Activated CD8-positive, alpha-beta memory T cell treated with anti-CD3 and anti-CD28 coated beads, Interleukin-2, amount 10 ng/mL, durations not matched to agents 7 days and 5 days (primary cell): Measurements from ENCODE around the gene ATP6V0E2. TPM values are rescaled to one million over a fixed set of nuclear protein-coding genes. Genes with fewer than 3 reads are reported as not detected.
"Not testable (repeated sequence)": the region's sequence is repeated elsewhere in the genome, so short reads cannot be mapped to it uniquely, and the experiment has no call there.

Source experiments
- ATAC-seq: fragments of 150-1000 bp; cut with Tn5 transposase; one replicate; pipeline ENCODE4 v1.10.0; 2021; ENCODE audit warnings: moderate library complexity
- CTCF ChIA-PET: fragments of 350-600 bp; sonication (Branson Sonifier 250); formaldehyde crosslinking; loops from one replicate; lab custom pipeline; 2021; ENCODE audit warnings: antibody characterized with exemption; lab: Charles Lee
- DNase-seq: peaks from one replicate; pipeline ENCODE4 v3.0.0-alpha.2; 2020
- H3K27ac Mint-ChIP-seq: one replicate; pipeline ENCODE4 v1.8.0; 2021; ENCODE audit warnings: mild to moderate bottlenecking, mixed read lengths
- H3K27me3 Mint-ChIP-seq: one replicate; pipeline ENCODE4 v1.8.0; 2021; ENCODE audit warnings: mixed read lengths
- H3K36me3 Mint-ChIP-seq: one replicate; pipeline ENCODE4 v1.8.0; 2021; ENCODE audit warnings: mild to moderate bottlenecking, mixed read lengths
- H3K4me1 Mint-ChIP-seq: one replicate; pipeline ENCODE4 v1.8.0; 2021; ENCODE audit warnings: mixed read lengths
- H3K4me3 Mint-ChIP-seq: one replicate; pipeline ENCODE4 v1.8.0; 2021; ENCODE audit warnings: mild to moderate bottlenecking, moderate library complexity, mixed read lengths
- H3K9me3 Mint-ChIP-seq: one replicate; pipeline ENCODE4 v1.8.0; 2022; ENCODE audit warnings: low read depth, mixed read lengths
- total RNA-seq, 2 experiments: library from RNA; stranded (reverse); gene quantifications; one replicate each; pipeline ENCODE4 v1.2.3, GENCODE V29; 2021

ATP6V0E2 gene
- total RNA-seq, 2 experiments from 2014 or later, result 63.1 to 71.3 TPM

DNA sequence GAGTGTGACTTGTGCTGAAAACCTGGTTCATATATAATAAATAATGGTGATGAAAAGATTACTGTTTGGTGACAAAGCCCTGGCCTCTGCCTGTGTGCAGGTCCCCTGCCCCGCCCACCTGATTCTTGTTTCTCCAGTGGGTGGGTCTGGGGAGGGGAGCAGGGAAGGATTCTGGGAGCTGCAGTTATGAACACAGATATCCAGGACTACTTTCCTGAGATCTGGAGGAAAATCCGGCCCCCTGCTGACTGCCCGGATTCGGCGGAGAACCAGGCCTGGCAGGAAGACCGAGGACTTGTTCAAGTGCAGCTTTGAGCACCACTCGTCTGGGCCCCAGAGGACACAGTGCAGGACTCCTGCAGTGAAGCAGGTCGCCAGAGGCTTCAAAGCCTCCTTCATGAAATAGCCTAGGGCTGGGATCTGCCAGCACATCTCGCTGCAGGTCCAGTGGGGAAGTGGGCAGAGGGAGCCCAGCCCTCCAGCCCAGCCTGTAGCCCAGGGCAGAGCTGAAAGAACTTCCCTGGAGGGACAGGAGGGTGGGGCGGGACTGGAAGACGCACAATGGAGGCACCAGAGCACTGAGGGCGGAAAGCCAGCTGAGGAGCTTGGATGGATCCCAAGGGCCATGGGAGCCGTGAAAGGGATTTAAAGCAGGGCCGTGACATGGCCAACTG lies 7.0 kb downstream of the ATP6V0E2 start:
- peaks cover 25% of the 10 kb centered on the region for H3K4me1 Mint-ChIP-seq
- no peak for ATAC-seq
- H3K27me3 Mint-ChIP-seq, result no peaks in the 10 kb centered on the region
- CTCF ChIA-PET, result no interaction called here
- H3K4me3 Mint-ChIP-seq, result no peak overlapping the region
- H3K36me3 Mint-ChIP-seq, result peaks cover 13% of the 10 kb centered on the region
- DNase-seq, result no peak
- no peaks in the 10 kb centered on the region for H3K9me3 Mint-ChIP-seq
- H3K27ac Mint-ChIP-seq, result no peak overlapping the region

DNA sequence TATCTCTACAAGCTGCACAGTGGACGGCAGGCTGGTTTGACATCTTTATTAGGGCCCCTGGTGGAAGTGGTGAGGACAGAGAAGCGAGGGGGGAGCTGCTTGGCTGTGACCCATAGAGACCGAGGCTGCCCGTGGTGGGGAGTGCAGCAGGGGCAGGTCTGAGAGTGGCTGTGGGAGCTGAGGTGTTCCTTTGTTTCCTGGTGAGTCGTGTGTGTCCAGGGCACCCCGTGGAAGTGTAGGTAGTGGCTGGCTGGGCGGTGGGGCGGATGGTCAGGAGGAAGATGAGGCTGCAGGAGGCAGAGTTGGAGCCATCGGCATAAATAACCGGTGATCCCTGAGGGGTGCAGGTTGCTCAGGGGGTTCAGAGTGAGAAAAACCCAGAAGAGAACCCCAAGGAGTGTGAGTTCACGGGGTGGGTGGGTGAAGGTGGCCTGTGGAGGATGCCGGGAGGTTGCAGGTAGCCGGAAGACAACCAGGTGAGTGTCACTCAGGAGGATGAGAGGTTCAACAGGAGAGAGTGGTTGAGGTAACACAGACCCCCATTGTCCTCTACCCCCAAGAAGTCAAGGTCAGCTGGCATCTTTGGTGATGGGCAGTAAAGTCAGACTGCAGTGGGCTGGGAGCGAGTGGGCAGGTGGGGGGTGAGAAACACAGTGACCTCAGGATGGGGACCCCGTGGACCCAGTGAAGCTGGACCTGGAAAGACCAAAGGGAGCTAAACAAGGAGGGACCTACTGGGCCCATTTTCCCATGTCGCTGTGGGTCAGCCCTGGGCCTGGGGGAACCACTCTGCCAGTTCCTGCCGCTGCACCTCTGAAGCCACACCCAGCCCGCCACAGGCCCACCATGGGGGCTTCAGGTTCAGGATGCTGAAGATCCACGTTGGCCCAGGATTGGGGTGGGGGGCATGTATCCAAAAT lies 7.8 kb downstream of the ATP6V0E2 start:
- Mint-ChIP-seq H3K9me3 (no peaks in the 10 kb centered on the region), H3K4me1 (peaks cover 18% of the 10 kb centered on the region), H3K36me3 (peaks cover 9% of the 10 kb centered on the region), H3K27ac (no peak overlapping the region), H3K4me3 (no peak overlapping the region), H3K27me3 (no peaks in the 10 kb centered on the region)
- CTCF ChIA-PET, result interaction anchor here (2.4 kb wide), 1 partner anchor 11 kb away, joined by 17 read pairs; no protein-coding TSS in a partner anchor
- no peak for ATAC-seq
- DNase-seq, result peak; percentile 40

- H3K36me3 Mint-ChIP-seq, result peaks cover 7% of the 10 kb centered on the region
- H3K4me3 Mint-ChIP-seq, result no peak overlapping the region
Observed at GRCh38 chr7:149882248-149883047, 8.7 kb downstream of the ATP6V0E2 start.

DNA sequence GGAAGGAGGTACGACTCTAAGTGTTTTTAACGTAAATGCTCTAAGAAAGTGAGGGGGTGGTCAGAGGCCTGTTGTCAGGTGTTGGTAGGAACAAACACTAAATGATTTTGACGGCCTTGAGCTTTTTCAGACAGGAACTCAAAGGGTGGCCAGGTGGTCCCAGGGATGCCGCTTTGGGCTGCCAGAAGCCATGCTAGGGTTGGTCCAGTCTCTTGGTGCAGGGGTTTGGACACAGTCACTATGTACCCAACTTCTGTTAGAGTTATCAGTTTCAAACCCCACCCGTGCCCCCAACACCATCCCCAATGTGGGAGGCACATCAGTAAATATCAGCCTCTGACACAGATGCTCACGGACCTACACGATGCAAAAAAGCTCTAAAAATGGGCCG lies 9.3 kb downstream of the ATP6V0E2 start:
- CTCF ChIA-PET, result interaction anchor here (0.8 to 2.4 kb wide), 11 partner anchors 8 to 221 kb away, joined by 3 to 17 read pairs (median 5); partner anchors contain the start of genes ATP6V0E2 and ZNF862
- Mint-ChIP-seq H3K27me3 (no peaks in the 10 kb centered on the region), H3K27ac (peak overlapping the region; percentile 44), H3K4me3 (no peak overlapping the region), H3K4me1 (peaks cover 12% of the 10 kb centered on the region), H3K9me3 (no peaks in the 10 kb centered on the region), H3K36me3 (peaks cover 5% of the 10 kb centered on the region)
- ATAC-seq (no peak), DNase-seq (no peak)

More at GRCh38 chr7:149882248-149883047, 8.7 kb downstream of the ATP6V0E2 start:
- no peak overlapping the region for H3K27ac Mint-ChIP-seq
- DNase-seq (no peak), ATAC-seq (no peak)
- CTCF ChIA-PET, result interaction anchor here (0.8 to 2.4 kb wide), 11 partner anchors 7 to 221 kb away, joined by 3 to 17 read pairs (median 5); partner anchors contain the start of genes ATP6V0E2 and ZNF862
- no peaks in the 10 kb centered on the region for H3K9me3 Mint-ChIP-seq
- H3K27me3 Mint-ChIP-seq, result no peaks in the 10 kb centered on the region
- peaks cover 17% of the 10 kb centered on the region for H3K4me1 Mint-ChIP-seq

GRCh38 chr7:149883452-149883861 lies 9.7 kb downstream of the ATP6V0E2 start:
- H3K4me1 Mint-ChIP-seq, result peaks cover 12% of the 10 kb centered on the region
- peaks cover 5% of the 10 kb centered on the region for H3K36me3 Mint-ChIP-seq

DNA sequence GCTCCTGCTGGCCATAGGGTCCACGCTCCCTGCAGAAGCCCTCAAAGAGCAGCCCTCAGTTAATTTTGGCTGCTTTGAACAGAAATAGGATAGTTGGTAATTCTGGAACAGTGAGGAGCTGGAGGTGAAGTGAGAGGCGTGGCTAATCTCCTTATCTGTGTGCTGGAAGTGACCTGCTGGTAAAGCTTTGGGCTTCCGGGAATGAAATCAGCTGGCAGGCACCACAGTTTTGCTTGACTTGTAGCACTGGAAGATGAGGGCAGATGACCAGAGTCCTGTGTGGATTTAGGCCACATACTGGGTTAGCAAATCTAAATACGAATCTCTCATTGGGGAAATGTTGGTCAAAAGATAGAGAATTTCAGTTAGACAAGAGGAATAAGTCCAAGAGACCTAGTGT lies 10.2 kb downstream of the ATP6V0E2 start:
- H3K27me3 Mint-ChIP-seq, result no peaks in the 10 kb centered on the region
- H3K4me3 Mint-ChIP-seq, result no peak overlapping the region
- DNase-seq, result no peak
- H3K27ac Mint-ChIP-seq, result no peak overlapping the region
- peaks cover 12% of the 10 kb centered on the region for H3K4me1 Mint-ChIP-seq
- ATAC-seq, result no peak
- peaks cover 5% of the 10 kb centered on the region for H3K36me3 Mint-ChIP-seq
- CTCF ChIA-PET, result interaction anchor here (0.6 to 2.4 kb wide), 13 partner anchors 9 to 1638 kb away, joined by 3 to 17 read pairs (median 4); partner anchors contain the start of genes ATP6V0E2 and ZNF862
- no peaks in the 10 kb centered on the region for H3K9me3 Mint-ChIP-seq

More at GRCh38 chr7:149883452-149883861, 9.7 kb downstream of the ATP6V0E2 start:
- Mint-ChIP-seq H3K27ac (peak overlapping the region; percentile 44), H3K4me3 (no peak overlapping the region), H3K9me3 (no peaks in the 10 kb centered on the region), H3K27me3 (no peaks in the 10 kb centered on the region)
- CTCF ChIA-PET, result interaction anchor here (0.6 to 2.4 kb wide), 16 partner anchors 8 to 1638 kb away, joined by 3 to 17 read pairs (median 4); partner anchors contain the start of genes ATP6V0E2 and ZNF862
- DNase-seq (peak; percentile 82), ATAC-seq (peak; percentile 82)

DNA sequence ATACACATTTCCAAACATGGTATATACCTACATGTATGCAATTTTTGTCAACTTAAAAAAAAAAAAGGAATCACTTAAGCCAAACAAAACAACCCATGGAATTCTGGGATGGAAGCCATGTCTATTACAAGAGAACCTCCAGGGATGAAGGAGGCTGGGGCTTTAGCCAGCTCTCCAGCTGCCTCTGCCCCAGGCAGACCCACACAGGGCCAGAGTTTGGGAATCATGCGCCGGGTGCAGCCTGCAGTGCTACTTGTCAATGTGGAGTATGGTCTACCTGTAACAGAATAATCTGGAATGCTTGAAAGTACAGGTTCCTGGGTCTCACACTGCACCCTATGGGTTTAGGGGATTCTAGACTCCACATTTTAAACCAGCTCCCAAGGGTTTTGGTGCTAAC lies 10.8 kb downstream of the ATP6V0E2 start:
- no peak for ATAC-seq

GRCh38 chr7:149885191-149886017 lies 11.6 kb downstream of the ATP6V0E2 start:
- Mint-ChIP-seq H3K9me3 (no peaks in the 10 kb centered on the region), H3K27ac (no peak overlapping the region), H3K4me3 (no peak overlapping the region), H3K4me1 (peaks cover 12% of the 10 kb centered on the region), H3K36me3 (peaks cover 2% of the 10 kb centered on the region), H3K27me3 (no peaks in the 10 kb centered on the region)
- CTCF ChIA-PET, result no interaction called here
- no peak for ATAC-seq
- DNase-seq, result no peak

More for the DNA sequence above, 10.8 kb downstream of the ATP6V0E2 start:
- no peak for DNase-seq
- Mint-ChIP-seq H3K4me1 (peaks cover 12% of the 10 kb centered on the region), H3K36me3 (peaks cover 5% of the 10 kb centered on the region), H3K27ac (no peak overlapping the region), H3K27me3 (no peaks in the 10 kb centered on the region), H3K4me3 (no peak overlapping the region), H3K9me3 (no peaks in the 10 kb centered on the region)
- CTCF ChIA-PET, result interaction anchor here (0.6 to 2.1 kb wide), 7 partner anchors 33 to 1085 kb away, joined by 3 to 9 read pairs (median 3); partner anchors contain the start of gene ZNF862

DNA sequence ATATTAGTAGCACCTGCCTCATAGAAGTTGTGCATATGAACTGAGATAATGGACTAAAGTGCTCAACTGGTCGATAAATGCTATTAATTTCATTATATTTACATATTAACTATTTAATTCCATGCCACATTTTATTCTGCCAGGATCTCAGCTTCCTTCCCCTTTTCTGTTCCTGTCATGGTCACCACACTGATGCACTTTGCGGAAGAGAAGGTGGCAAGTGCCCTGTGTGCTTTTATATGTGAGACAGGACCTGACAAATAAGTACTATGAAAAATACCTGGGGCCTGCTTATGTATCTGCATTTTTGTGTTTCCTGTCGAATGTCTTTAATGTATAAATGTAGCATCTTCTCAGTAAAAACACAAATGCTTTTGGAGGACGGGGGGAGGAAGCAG lies 12.2 kb downstream of the ATP6V0E2 start:
- CTCF ChIA-PET, result no interaction called here

DNA sequence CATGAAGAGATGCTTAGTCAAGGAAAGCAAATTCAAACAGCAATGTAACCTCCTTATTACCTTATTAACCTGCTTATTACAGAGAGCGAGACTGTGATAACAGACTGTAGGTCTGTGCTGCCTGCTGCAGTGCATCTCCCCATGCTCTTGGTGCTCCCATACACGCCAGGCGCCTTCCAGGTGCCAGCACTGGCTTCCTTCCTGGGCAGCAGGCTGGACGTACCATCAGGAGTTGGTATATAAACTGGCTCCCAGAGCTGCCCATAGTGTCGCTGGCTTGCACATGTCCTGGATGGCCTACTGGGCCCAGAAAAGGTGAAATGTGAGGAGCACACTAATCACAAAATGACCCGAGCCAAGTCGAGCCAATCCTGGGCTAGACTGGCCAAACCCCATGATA lies 13.5 kb downstream of the ATP6V0E2 start:
- no peak for DNase-seq
- Mint-ChIP-seq H3K4me3 (no peak overlapping the region), H3K9me3 (no peaks in the 10 kb centered on the region), H3K4me1 (peaks cover 12% of the 10 kb centered on the region), H3K27me3 (no peaks in the 10 kb centered on the region), H3K27ac (no peak overlapping the region), H3K36me3 (peaks cover 2% of the 10 kb centered on the region)
- ATAC-seq, result no peak
- CTCF ChIA-PET, result no interaction called here

More for the DNA sequence above, 12.2 kb downstream of the ATP6V0E2 start:
- Mint-ChIP-seq H3K27me3 (no peaks in the 10 kb centered on the region), H3K4me3 (no peak overlapping the region), H3K36me3 (peaks cover 2% of the 10 kb centered on the region), H3K27ac (no peak overlapping the region), H3K4me1 (peaks cover 12% of the 10 kb centered on the region), H3K9me3 (no peaks in the 10 kb centered on the region)
- DNase-seq (no peak), ATAC-seq (no peak)

- DNase-seq, ATAC-seq, H3K9me3 Mint-ChIP-seq, H3K27me3 Mint-ChIP-seq, H3K36me3 Mint-ChIP-seq, H3K4me1 Mint-ChIP-seq, H3K27ac Mint-ChIP-seq, CTCF ChIA-PET, H3K4me3 Mint-ChIP-seq: not testable (repeated sequence)
Observed at GRCh38 chr7:149890715-149891114, 16.9 kb downstream of the ATP6V0E2 start.

DNA sequence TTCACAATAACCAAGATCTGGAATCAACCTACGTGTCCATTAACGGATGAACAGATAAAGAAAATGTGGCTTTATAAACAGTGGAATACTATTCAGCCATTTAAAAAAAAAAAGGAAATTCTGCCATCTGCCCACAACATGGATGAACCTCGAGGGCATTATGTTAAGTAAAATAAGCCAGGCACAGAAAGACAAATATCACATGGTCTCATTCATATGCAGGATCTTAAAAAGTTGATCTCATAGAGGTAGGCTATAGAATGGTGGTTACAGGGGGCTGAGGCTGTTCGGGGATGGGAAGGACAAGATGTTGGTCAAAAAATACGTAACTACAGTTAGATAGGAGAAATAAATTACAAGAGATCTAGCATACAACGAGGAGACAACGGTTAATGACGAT lies 21.2 kb downstream of the ATP6V0E2 start:
- DNase-seq, H3K36me3 Mint-ChIP-seq, H3K27me3 Mint-ChIP-seq, CTCF ChIA-PET, H3K4me1 Mint-ChIP-seq, H3K4me3 Mint-ChIP-seq, H3K27ac Mint-ChIP-seq, ATAC-seq, H3K9me3 Mint-ChIP-seq: not testable (repeated sequence)
